ENCODE data around the gene OR5AP2. TPM values are rescaled to one million over a fixed set of nuclear protein-coding genes. Genes with fewer than 3 reads are reported as not detected.
"Not testable (repeated sequence)": the region's sequence is repeated elsewhere in the genome, so short reads cannot be mapped to it uniquely, and the experiment has no call there.

OR5AP2 gene
- not detected for total RNA-seq

GRCh38 chr11:56642339-56642738 is at the start of gene OR5AP2:
Gene OR5AP2 (minus strand): TSS chr11:56642439. CDS start chr11:56642439, 0 bp downstream.
- H3K27me3 ChIP-seq = no peaks in the 10 kb centered on the region
- no peak within 1 kb of the TSS for H3K4me3 ChIP-seq
- no peaks in the 10 kb centered on the region for H3K36me3 ChIP-seq
- TF ChIP-seq POLR2AphosphoS5 (IDR thresholded peaks at IDR 0.05) (no peak), EP300 (IDR thresholded peaks at IDR 0.05) (no peak), POLR2A (IDR thresholded peaks at IDR 0.05) (no peak), CTCF (IDR thresholded peaks at IDR 0.05) (no peak)
- no peaks in the 10 kb centered on the region for H3K4me1 ChIP-seq
- H3K9me3 ChIP-seq = no peaks in the 10 kb centered on the region
- DNase-seq (ENCODE audit: low spot score in 2 of 2) = no peak
- no peak within 1 kb of the TSS for H3K27ac ChIP-seq
- 86% methylated on average over 2 of the region's 2 CpGs for WGBS

- not testable (repeated sequence) for H3K36me3 ChIP-seq; H3K27me3 ChIP-seq; H3K27ac ChIP-seq; H3K4me1 ChIP-seq; H3K9me3 ChIP-seq; H3K4me3 ChIP-seq; DNase-seq (ENCODE audit: low spot score in 2 of 2)
- WGBS = 91% methylated on average over 3 of the region's 3 CpGs
These were observed 48.9 kb upstream of the OR5AP2 start for GRCh38 chr11:56691179-56691578.

GRCh38 chr11:56688554-56689100 is 46.4 kb upstream of the OR5AP2 start:
- no peaks in the 10 kb centered on the region for H3K27me3 ChIP-seq
- DNase-seq (ENCODE audit: low spot score in 2 of 2) = no peak
- 77% methylated on average over 1 of the region's 1 CpG for WGBS
- H3K9me3 ChIP-seq = no peaks in the 10 kb centered on the region
- TF ChIP-seq EP300 (IDR thresholded peaks at IDR 0.05) (no peak), CTCF (IDR thresholded peaks at IDR 0.05) (no peak), POLR2A (IDR thresholded peaks at IDR 0.05) (no peak), POLR2AphosphoS5 (IDR thresholded peaks at IDR 0.05) (no peak)
- H3K27ac ChIP-seq = no peak overlapping the region
- no peaks in the 10 kb centered on the region for H3K36me3 ChIP-seq
- H3K4me3 ChIP-seq = no peak overlapping the region
- no peaks in the 10 kb centered on the region for H3K4me1 ChIP-seq

GRCh38 chr11:56670984-56671383 is 28.7 kb upstream of the OR5AP2 start:
- WGBS = 64% methylated on average over 2 of the region's 2 CpGs

GRCh38 chr11:56663386-56663785 is 21.1 kb upstream of the OR5AP2 start, which contains the start of gene OR5AR1:
Gene OR5AR1 (plus strand): TSS chr11:56663686. CDS start chr11:56663686, 0 bp downstream.
- H3K27me3 ChIP-seq = no peaks in the 10 kb centered on the region
- H3K4me3 ChIP-seq = no peak within 1 kb of the TSS
- H3K36me3 ChIP-seq = no peaks in the 10 kb centered on the region
- H3K27ac ChIP-seq = no peak within 1 kb of the TSS
- H3K4me1 ChIP-seq = no peaks in the 10 kb centered on the region
- DNase-seq (ENCODE audit: low spot score in 2 of 2) = no peak
- 73% methylated on average over 2 of the region's 2 CpGs for WGBS
- no peaks in the 10 kb centered on the region for H3K9me3 ChIP-seq
- TF ChIP-seq POLR2AphosphoS5 (IDR thresholded peaks at IDR 0.05) (no peak), CTCF (IDR thresholded peaks at IDR 0.05) (no peak), EP300 (IDR thresholded peaks at IDR 0.05) (no peak), POLR2A (IDR thresholded peaks at IDR 0.05) (no peak)

More at GRCh38 chr11:56670984-56671383, 28.7 kb upstream of the OR5AP2 start:
- DNase-seq (ENCODE audit: low spot score in 2 of 2) = no peak
- no peaks in the 10 kb centered on the region for H3K4me1 ChIP-seq
- H3K27ac ChIP-seq = no peak overlapping the region
- no peaks in the 10 kb centered on the region for H3K36me3 ChIP-seq
- TF ChIP-seq EP300 (IDR thresholded peaks at IDR 0.05) (no peak), POLR2AphosphoS5 (IDR thresholded peaks at IDR 0.05) (no peak), POLR2A (IDR thresholded peaks at IDR 0.05) (no peak), CTCF (IDR thresholded peaks at IDR 0.05) (no peak)
- H3K27me3 ChIP-seq = no peaks in the 10 kb centered on the region
- no peak overlapping the region for H3K4me3 ChIP-seq
- no peaks in the 10 kb centered on the region for H3K9me3 ChIP-seq

GRCh38 chr11:56659755-56660154 is 17.5 kb upstream of the OR5AP2 start:
- Histone ChIP-seq H3K4me3 (no peak overlapping the region), H3K9me3 (no peaks in the 10 kb centered on the region), H3K27ac (no peak overlapping the region), H3K36me3 (no peaks in the 10 kb centered on the region), H3K4me1 (no peaks in the 10 kb centered on the region), H3K27me3 (no peaks in the 10 kb centered on the region)
- DNase-seq (ENCODE audit: low spot score in 2 of 2) = no peak
- TF ChIP-seq EP300 (IDR thresholded peaks at IDR 0.05) = no peak
- no peak for TF ChIP-seq CTCF (IDR thresholded peaks at IDR 0.05)
- TF ChIP-seq POLR2AphosphoS5 (IDR thresholded peaks at IDR 0.05) = no peak
- TF ChIP-seq POLR2A (IDR thresholded peaks at IDR 0.05) = no peak
- WGBS = 12% methylated on average over 3 of the region's 3 CpGs

Measured in suprapubic skin (tissue), 4 donors.